CD8-positive, alpha-beta memory T cell (primary cell): ENCODE data around the gene AFF4. TPM values are rescaled to one million over a fixed set of nuclear protein-coding genes. Genes with fewer than 3 reads are reported as not detected.

Experiments used
- CTCF ChIA-PET: fragments of 350-600 bp; sonication (Branson Sonifier 250); formaldehyde crosslinking; loops from one replicate; lab custom pipeline; 2021; ENCODE audit warnings: antibody characterized with exemption; lab: Charles Lee
- POLR2A ChIA-PET: fragments of 350-600 bp; sonication (Branson Sonifier 250); formaldehyde crosslinking; loops from one replicate; lab custom pipeline; 2021; ENCODE audit warnings: antibody characterized with exemption; lab: Charles Lee
- DNase-seq, 5 donors: peaks; one replicate each; pipeline versions ENCODE4 v3.0.0 to v3.0.0-alpha.2; 2020 to 2022; ENCODE audit warnings: mixed read lengths in 1 of 5
- H3K27ac ChIP-seq: one replicate; pipeline ENCODE4 v1.7.0; 2013; ENCODE audit warnings: low read depth, mild to moderate bottlenecking, low read length, moderate library complexity
- H3K27me3 ChIP-seq: 2 replicates; pipeline ENCODE4 v1.7.0; 2013; ENCODE audit warnings: low read length, mild to moderate bottlenecking; ENCODE audit not compliant: insufficient read depth, poor library complexity, severe bottlenecking
- H3K36me3 ChIP-seq: 2 replicates; pipeline ENCODE4 v1.7.0; 2013; ENCODE audit warnings: mild to moderate bottlenecking, low read length, moderate library complexity; ENCODE audit not compliant: insufficient read depth
- H3K4me1 ChIP-seq: 2 replicates; pipeline ENCODE4 v1.7.0; 2013; ENCODE audit warnings: mild to moderate bottlenecking, low read length, moderate library complexity; ENCODE audit not compliant: insufficient read depth
- H3K4me3 ChIP-seq: 2 replicates; pipeline ENCODE4 v1.7.0; 2013; ENCODE audit warnings: mild to moderate bottlenecking, low read length
- H3K9me3 ChIP-seq: 2 replicates; pipeline ENCODE4 v1.7.0; 2013; ENCODE audit warnings: mild to moderate bottlenecking, low read length
- H3K27ac Mint-ChIP-seq, 8 donors: one replicate each; pipeline ENCODE4 v1.8.0; 2020 to 2021; ENCODE audit warnings: mixed read lengths in 8 of 8, mild to moderate bottlenecking in 6 of 8, inconsistent platforms in 3 of 8, moderate library complexity in 3 of 8
- H3K27me3 Mint-ChIP-seq, 2 donors: one replicate each; pipeline ENCODE4 v1.8.0; 2020 to 2021; ENCODE audit warnings: mixed read lengths in 2 of 2, mild to moderate bottlenecking in 1 of 2, moderate library complexity in 1 of 2
- H3K36me3 Mint-ChIP-seq, 3 donors: one replicate each; pipeline ENCODE4 v1.8.0; 2020 to 2021; ENCODE audit warnings: mixed read lengths in 3 of 3, inconsistent platforms in 1 of 3, mild to moderate bottlenecking in 1 of 3
- H3K4me1 Mint-ChIP-seq, 3 donors: one replicate each; pipeline ENCODE4 v1.8.0; 2020 to 2021; ENCODE audit warnings: mixed read lengths in 3 of 3, inconsistent platforms in 1 of 3, mild to moderate bottlenecking in 1 of 3
- H3K4me3 Mint-ChIP-seq, 7 donors: one replicate each; pipeline ENCODE4 v1.8.0; 2020 to 2021; ENCODE audit warnings: mixed read lengths in 7 of 7, mild to moderate bottlenecking in 6 of 7, moderate library complexity in 4 of 7, inconsistent platforms in 2 of 7
- H3K9me3 Mint-ChIP-seq, 5 donors: one replicate each; pipeline ENCODE4 v1.8.0; 2020 to 2022; ENCODE audit warnings: mixed read lengths in 5 of 5, mild to moderate bottlenecking in 3 of 5, moderate library complexity in 2 of 5, inconsistent platforms in 1 of 5
- polyA plus RNA-seq: library from polyadenylated mRNA; unstranded; fragments of 300-500 nt; fragmentation: Illumina TruSeq; gene quantifications from one replicate; pipeline ENCODE4 v1.2.3, GENCODE V29; 2021
- total RNA-seq, 2 experiments: library from RNA; stranded (reverse); gene quantifications; one replicate each; pipeline ENCODE4 v1.2.3, GENCODE V29; 2021

The AFF4 gene
- total and polyA plus RNA-seq, 3 experiments from 2014 or later = 17.5 to 28.8 (median 26.3) TPM

DNA sequence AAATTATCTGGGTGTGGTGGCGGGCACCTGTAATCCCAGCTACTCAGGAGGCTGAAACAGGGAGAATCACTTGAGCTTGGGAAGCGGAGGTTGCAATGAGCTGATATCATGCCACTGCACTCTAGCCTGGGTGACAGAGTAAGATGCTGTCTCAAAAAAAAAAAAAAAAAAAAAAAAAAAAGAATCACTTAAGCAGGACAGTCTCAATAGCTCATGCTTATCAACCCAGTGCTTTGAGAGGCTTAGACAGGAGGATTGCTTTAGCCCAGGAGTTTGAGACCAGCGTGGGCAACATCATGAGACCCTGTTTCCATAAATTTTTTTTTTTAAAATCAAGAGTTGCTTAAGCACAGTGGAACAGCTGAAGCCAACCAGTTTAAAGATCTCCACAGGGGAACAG is 47.3 kb downstream of the AFF4 start:
- Histone ChIP-seq H3K4me1 (no peaks in the 10 kb centered on the region), H3K27me3 (no peaks in the 10 kb centered on the region), H3K4me3 (no peak overlapping the region), H3K36me3 (peaks cover 4% of the 10 kb centered on the region), H3K9me3 (no peaks in the 10 kb centered on the region), H3K27ac (no peak overlapping the region)
- Mint-ChIP-seq H3K9me3 (no peaks in the 10 kb centered on the region), H3K27ac (peak overlapping the region in 2 of 8 donors; percentile 54 to 83), H3K36me3 (peaks cover 0 to 59% (median 18%) of the 10 kb centered on the region in 3 donors), H3K27me3 (no peaks in the 10 kb centered on the region), H3K4me3 (no peak overlapping the region), H3K4me1 (peaks cover 9 to 19% (median 18%) of the 10 kb centered on the region in 3 donors)
- ChIA-PET CTCF (no interaction called here), POLR2A (no interaction called here)
- no peak for DNase-seq

DNA sequence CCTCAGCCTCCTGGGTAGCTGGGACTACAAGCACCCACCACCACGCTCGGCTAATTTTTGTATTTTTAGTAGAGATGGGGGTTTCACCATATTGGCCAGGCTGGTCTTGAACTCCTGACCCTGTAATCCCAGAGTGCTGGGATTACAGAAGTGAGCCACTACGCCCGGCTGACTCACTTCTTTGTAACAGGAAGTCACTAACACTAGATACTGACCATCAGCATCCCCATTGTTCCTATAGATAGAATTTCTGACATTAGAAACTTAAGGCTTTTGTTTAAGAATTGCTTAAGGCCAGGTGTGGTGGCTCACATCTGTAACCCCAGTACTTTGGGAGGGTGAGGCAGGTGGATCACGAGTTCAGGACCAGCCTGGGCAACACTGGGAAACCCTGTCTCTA is 47.8 kb downstream of the AFF4 start:
- H3K36me3 ChIP-seq = peaks cover 4% of the 10 kb centered on the region
- H3K4me3 ChIP-seq = no peak overlapping the region
- Mint-ChIP-seq H3K4me3 (no peak overlapping the region), H3K9me3 (no peaks in the 10 kb centered on the region), H3K4me1 (peaks cover 11 to 21% (median 18%) of the 10 kb centered on the region in 3 donors), H3K27ac (peak overlapping the region in 2 of 8 donors; percentile 54 to 83), H3K27me3 (no peaks in the 10 kb centered on the region), H3K36me3 (peaks cover 0 to 59% (median 18%) of the 10 kb centered on the region in 3 donors)
- no peaks in the 10 kb centered on the region for H3K4me1 ChIP-seq
- H3K27ac ChIP-seq = no peak overlapping the region
- POLR2A ChIA-PET = no interaction called here
- CTCF ChIA-PET = no interaction called here
- H3K27me3 ChIP-seq = no peaks in the 10 kb centered on the region
- no peaks in the 10 kb centered on the region for H3K9me3 ChIP-seq
- no peak for DNase-seq

GRCh38 chr5:132909702-132910101 is 53.7 kb downstream of the AFF4 start:
- Histone ChIP-seq H3K9me3 (no peaks in the 10 kb centered on the region), H3K36me3 (peaks cover 4% of the 10 kb centered on the region), H3K27ac (no peak overlapping the region), H3K4me3 (no peak overlapping the region), H3K27me3 (no peaks in the 10 kb centered on the region), H3K4me1 (no peaks in the 10 kb centered on the region)
- peaks cover 0 to 57% (median 16%) of the 10 kb centered on the region in 3 donors for H3K36me3 Mint-ChIP-seq
- CTCF ChIA-PET = no interaction called here
- H3K9me3 Mint-ChIP-seq = no peaks in the 10 kb centered on the region
- H3K4me3 Mint-ChIP-seq = no peak overlapping the region
- peaks cover 20 to 45% (median 41%) of the 10 kb centered on the region in 3 donors for H3K4me1 Mint-ChIP-seq
- POLR2A ChIA-PET = no interaction called here
- H3K27ac Mint-ChIP-seq = peak overlapping the region in 2 of 8 donors; percentile 23 to 55
- no peak for DNase-seq
- no peaks in the 10 kb centered on the region for H3K27me3 Mint-ChIP-seq

DNA sequence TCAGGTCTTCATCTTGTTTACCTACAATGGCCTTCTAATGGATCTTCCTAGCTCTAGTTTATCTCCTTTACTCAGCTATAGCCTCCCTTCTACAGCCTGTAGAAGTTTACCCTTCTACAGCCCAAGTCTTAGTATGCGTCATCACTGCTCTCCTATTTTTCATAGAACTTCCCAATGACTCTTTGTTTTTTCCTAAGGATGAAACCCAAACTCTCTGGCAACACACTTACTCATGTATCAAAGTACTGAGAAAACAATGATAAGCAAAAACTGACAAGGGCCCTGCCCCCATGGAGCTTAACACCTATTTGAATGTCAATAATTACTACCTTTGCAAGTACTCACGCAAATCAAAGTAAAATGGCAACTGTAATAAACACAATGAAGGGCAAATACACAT is 56.3 kb downstream of the AFF4 start:
- no peak overlapping the region for H3K4me3 Mint-ChIP-seq
- CTCF ChIA-PET = interaction anchor here (1.4 kb wide), 1 partner anchor 16 kb away, joined by 3 read pairs; no protein-coding TSS in a partner anchor

DNA sequence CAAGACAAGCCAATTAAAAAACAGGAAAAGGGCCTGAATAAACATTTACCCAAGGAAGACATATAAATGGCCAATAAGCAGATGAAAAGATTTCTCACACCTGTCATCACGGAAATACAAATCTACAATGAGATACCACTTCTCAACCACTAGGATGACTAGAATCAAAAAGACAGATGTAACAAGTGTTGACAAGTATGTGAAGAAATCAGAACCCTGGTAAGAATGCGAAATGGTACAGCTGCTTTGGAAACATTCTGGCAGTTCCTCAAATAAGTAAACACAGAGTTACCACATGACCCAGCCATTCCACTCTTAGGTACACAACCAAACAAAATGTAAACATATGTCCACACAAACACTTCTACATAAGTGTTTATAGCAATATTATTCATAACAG is 57.5 kb downstream of the AFF4 start:
- Histone ChIP-seq H3K9me3 (no peaks in the 10 kb centered on the region), H3K4me3 (no peak overlapping the region), H3K36me3 (peaks cover 5% of the 10 kb centered on the region), H3K27me3 (no peaks in the 10 kb centered on the region), H3K4me1 (no peaks in the 10 kb centered on the region), H3K27ac (no peak overlapping the region)
- Mint-ChIP-seq H3K36me3 (peaks cover 4 to 59% (median 16%) of the 10 kb centered on the region in 3 donors), H3K4me1 (peaks cover 20 to 42% (median 36%) of the 10 kb centered on the region in 3 donors), H3K4me3 (no peak overlapping the region), H3K27ac (peak overlapping the region in 4 of 8 donors; percentile 14 to 82 (median 44)), H3K9me3 (no peaks in the 10 kb centered on the region), H3K27me3 (no peaks in the 10 kb centered on the region)
- ChIA-PET CTCF (no interaction called here), POLR2A (interaction anchor here (0.8 kb wide), 1 partner anchor 58 kb away, joined by 3 read pairs; no protein-coding TSS in a partner anchor)
- no peak for DNase-seq

More for the DNA sequence above, 56.3 kb downstream of the AFF4 start:
- Mint-ChIP-seq H3K27ac (no peak overlapping the region), H3K4me1 (peaks cover 20 to 45% (median 40%) of the 10 kb centered on the region in 3 donors), H3K36me3 (peaks cover 4 to 60% (median 18%) of the 10 kb centered on the region in 3 donors), H3K27me3 (no peaks in the 10 kb centered on the region), H3K9me3 (no peaks in the 10 kb centered on the region)
- Histone ChIP-seq H3K27me3 (no peaks in the 10 kb centered on the region), H3K4me3 (no peak overlapping the region), H3K36me3 (peaks cover 9% of the 10 kb centered on the region), H3K27ac (no peak overlapping the region), H3K9me3 (no peaks in the 10 kb centered on the region), H3K4me1 (no peaks in the 10 kb centered on the region)
- POLR2A ChIA-PET = no interaction called here
- DNase-seq = no peak

- no peak overlapping the region for H3K27ac ChIP-seq
- no peaks in the 10 kb centered on the region for H3K27me3 ChIP-seq
- peaks cover 7 to 70% (median 18%) of the 10 kb centered on the region in 3 donors for H3K36me3 Mint-ChIP-seq
- ChIA-PET POLR2A (no interaction called here), CTCF (no interaction called here)
- peak overlapping the region in 1 of 8 donors; percentile 82 for H3K27ac Mint-ChIP-seq
- DNase-seq = no peak
- no peaks in the 10 kb centered on the region for H3K9me3 ChIP-seq
- H3K4me1 ChIP-seq = no peaks in the 10 kb centered on the region
- H3K9me3 Mint-ChIP-seq = no peaks in the 10 kb centered on the region
- peaks cover 18% of the 10 kb centered on the region for H3K36me3 ChIP-seq
- H3K4me3 ChIP-seq = no peak overlapping the region
- H3K4me3 Mint-ChIP-seq = no peak overlapping the region
- peaks cover 11 to 34% (median 19%) of the 10 kb centered on the region in 3 donors for H3K4me1 Mint-ChIP-seq
- H3K27me3 Mint-ChIP-seq = no peaks in the 10 kb centered on the region
Measured at GRCh38 chr5:132901730-132902129, 61.7 kb downstream of the AFF4 start.

- Histone ChIP-seq H3K27me3 (no peaks in the 10 kb centered on the region), H3K4me3 (no peak overlapping the region), H3K27ac (no peak overlapping the region), H3K9me3 (no peaks in the 10 kb centered on the region), H3K36me3 (peaks cover 25% of the 10 kb centered on the region), H3K4me1 (no peaks in the 10 kb centered on the region)
- H3K4me1 Mint-ChIP-seq = peaks cover 11 to 35% (median 14%) of the 10 kb centered on the region in 3 donors
- no peaks in the 10 kb centered on the region for H3K9me3 Mint-ChIP-seq
- ChIA-PET POLR2A (no interaction called here), CTCF (interaction anchor here (0.8 kb wide), 1 partner anchor 18 kb away, joined by 3 read pairs; no protein-coding TSS in a partner anchor)
- no peak overlapping the region for H3K4me3 Mint-ChIP-seq
- H3K27me3 Mint-ChIP-seq = no peaks in the 10 kb centered on the region
- DNase-seq = no peak
- H3K27ac Mint-ChIP-seq = no peak overlapping the region
- H3K36me3 Mint-ChIP-seq = peaks cover 14 to 75% (median 25%) of the 10 kb centered on the region in 3 donors
Measured at GRCh38 chr5:132901036-132901435, 62.4 kb downstream of the AFF4 start.

- Histone ChIP-seq H3K4me3 (no peak overlapping the region), H3K27ac (no peak overlapping the region), H3K27me3 (no peaks in the 10 kb centered on the region), H3K4me1 (no peaks in the 10 kb centered on the region), H3K9me3 (no peaks in the 10 kb centered on the region), H3K36me3 (peaks cover 34% of the 10 kb centered on the region)
- H3K27me3 Mint-ChIP-seq = no peaks in the 10 kb centered on the region
- peaks cover 14 to 82% (median 30%) of the 10 kb centered on the region in 3 donors for H3K36me3 Mint-ChIP-seq
- H3K9me3 Mint-ChIP-seq = no peaks in the 10 kb centered on the region
- no peak for DNase-seq
- H3K4me1 Mint-ChIP-seq = peaks cover 0 to 20% (median 2%) of the 10 kb centered on the region in 3 donors
- CTCF ChIA-PET = no interaction called here
- H3K4me3 Mint-ChIP-seq = no peak overlapping the region
- H3K27ac Mint-ChIP-seq = no peak overlapping the region
- POLR2A ChIA-PET = no interaction called here
Measured at GRCh38 chr5:132898094-132898493, 65.3 kb downstream of the AFF4 start.
